MG63 (cell line): ENCODE results near the gene ARHGAP6. TPM values are rescaled to one million over a fixed set of nuclear protein-coding genes. Genes with fewer than 3 reads are reported as not detected.
A peak's percentile ranks its signal among the peaks of the same experiment; 100 is the strongest.
"Not testable (repeated sequence)": the region's sequence is repeated elsewhere in the genome, so short reads cannot be mapped to it uniquely, and the experiment has no call there.

ENCODE experiments used
- DNase-seq: peaks from one replicate; pipeline ENCODE4 v3.0.0-alpha.2; 2020
- H3K27me3 ChIP-seq: fragments of 250-450 bp; sonication (Bioruptor Pico); 2 replicates; pipeline ENCODE4 v1.5.1; 2020; ENCODE audit warnings: mild to moderate bottlenecking, moderate library complexity
- H3K36me3 ChIP-seq: fragments of 250-450 bp; sonication (Bioruptor Pico); 2 replicates; pipeline ENCODE4 v1.5.1; 2020; ENCODE audit warnings: mild to moderate bottlenecking, moderate library complexity
- H3K4me3 ChIP-seq: fragments of 250-450 bp; sonication (Bioruptor Pico); 2 replicates; pipeline ENCODE4 v1.5.1; 2020; ENCODE audit warnings: mild to moderate bottlenecking, moderate library complexity
- H3K9me3 ChIP-seq: fragments of 250-450 bp; sonication (Bioruptor Pico); 2 replicates; pipeline ENCODE4 v1.5.1; 2020; ENCODE audit warnings: mild to moderate bottlenecking, moderate library complexity
- total RNA-seq: library from RNA; depleted of rRNA; stranded (reverse); fragments of >200 nt; shearing (Covaris generic); gene quantifications from 2 replicates; pipeline ENCODE4 v1.2.3, GENCODE V29; 2014; ENCODE audit warnings: low replicate concordance

Gene ARHGAP6
- total RNA-seq, 1 experiment from 2014 or later, result 0.10 TPM

DNA sequence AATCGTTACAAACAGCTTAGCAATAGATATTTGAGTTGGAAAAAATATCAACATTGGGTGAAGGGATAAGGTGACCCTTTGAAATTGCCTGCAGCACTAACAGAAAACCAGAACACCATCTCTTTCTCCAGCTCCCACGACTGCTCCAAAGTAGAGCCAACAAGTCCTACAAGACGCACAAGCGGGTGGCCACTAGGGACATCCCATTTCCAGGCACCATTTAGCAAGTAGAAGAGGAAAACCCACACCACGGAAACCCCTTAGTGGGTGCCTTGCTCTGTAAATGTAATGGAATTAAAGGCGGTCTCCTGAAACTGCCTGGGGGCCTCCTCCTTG, 1.9 kb downstream of the ARHGAP6 start:
- no peaks in the 10 kb centered on the region for H3K36me3 ChIP-seq
- H3K9me3 ChIP-seq, result no peaks in the 10 kb centered on the region
- no peak overlapping the region for H3K4me3 ChIP-seq
- H3K27me3 ChIP-seq, result peaks cover 23% of the 10 kb centered on the region
- no peak for DNase-seq

DNA sequence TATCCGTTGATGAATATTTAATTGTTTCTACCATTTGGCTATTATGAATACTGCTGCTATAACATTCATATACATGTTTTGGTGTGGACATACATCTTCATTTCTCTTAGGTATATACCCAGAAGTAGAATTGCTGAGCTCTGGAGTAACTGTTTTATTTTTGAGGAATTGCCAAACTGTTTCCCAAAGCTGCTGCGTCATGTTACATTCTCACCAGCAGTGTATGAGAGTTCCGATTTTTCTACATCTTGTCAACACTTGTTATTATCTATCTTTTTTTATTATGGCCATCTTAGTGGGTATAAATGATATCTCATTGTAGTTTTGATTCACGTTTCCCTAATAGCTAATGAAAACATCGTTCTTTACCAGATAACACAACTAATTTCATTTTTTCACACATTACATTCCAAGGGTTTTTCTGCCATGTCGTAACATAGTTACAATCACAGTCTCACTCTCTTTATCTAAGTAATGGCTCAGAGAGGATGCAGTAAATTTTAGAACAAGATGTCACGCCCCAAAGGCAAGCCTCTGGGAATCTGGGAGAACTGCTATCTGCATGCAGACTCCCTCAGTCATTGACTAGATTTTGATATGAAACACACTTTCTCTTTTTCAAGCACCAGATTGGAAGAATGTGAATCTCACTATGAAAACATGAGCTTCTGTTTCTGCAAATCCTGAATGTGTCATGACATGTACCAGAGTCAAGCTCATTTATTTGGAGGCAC, 10.3 kb downstream of the ARHGAP6 start:
- H3K4me3 ChIP-seq, result no peak overlapping the region
- no peaks in the 10 kb centered on the region for H3K36me3 ChIP-seq
- no peaks in the 10 kb centered on the region for H3K9me3 ChIP-seq
- H3K27me3 ChIP-seq, result no peaks in the 10 kb centered on the region; the same call in 1 of the 2 replicates
- DNase-seq, result no peak

DNA sequence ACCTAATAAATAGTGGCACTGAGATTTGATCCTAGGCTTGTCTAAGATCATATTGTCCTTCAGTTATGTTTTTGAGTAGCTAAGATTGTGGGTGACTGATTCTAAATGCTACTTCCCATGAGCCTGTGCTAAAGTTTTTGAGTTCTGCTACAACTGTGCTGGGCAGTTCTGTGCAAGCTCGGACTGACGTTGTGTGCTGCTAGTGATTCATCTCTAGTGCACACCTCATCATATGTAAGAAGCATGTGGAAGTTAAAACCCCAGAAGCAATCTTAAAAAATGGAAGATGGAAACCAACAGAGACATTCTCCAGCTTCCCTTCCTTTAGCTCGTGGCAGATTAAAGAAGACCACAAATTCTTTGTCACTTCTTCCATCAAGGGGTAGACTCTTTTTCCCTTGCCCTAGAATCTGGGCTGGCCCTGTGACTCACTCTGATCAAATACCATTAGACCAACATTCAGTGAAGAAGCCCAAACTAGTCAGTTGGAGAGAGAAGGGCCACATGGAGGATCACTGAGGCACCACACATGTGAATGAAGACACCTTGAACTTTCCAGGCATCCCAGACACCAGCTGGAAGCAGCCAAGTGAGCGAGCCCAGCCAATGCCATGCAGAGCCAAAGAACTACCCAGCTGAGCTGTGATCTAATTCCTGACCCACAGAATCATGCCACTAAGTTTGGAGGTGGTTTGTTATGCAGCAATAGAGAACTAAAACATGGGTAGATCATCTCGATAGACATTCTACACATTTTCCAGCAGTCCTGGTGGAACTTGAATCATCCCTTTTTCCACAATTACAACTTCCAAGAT, 16.8 kb downstream of the ARHGAP6 start:
- H3K27me3 ChIP-seq, result no peaks in the 10 kb centered on the region; the same call in 1 of the 2 replicates
- DNase-seq, result no peak
- H3K4me3 ChIP-seq, result no peak overlapping the region
- H3K9me3 ChIP-seq, result no peaks in the 10 kb centered on the region
- H3K36me3 ChIP-seq, result no peaks in the 10 kb centered on the region

DNA sequence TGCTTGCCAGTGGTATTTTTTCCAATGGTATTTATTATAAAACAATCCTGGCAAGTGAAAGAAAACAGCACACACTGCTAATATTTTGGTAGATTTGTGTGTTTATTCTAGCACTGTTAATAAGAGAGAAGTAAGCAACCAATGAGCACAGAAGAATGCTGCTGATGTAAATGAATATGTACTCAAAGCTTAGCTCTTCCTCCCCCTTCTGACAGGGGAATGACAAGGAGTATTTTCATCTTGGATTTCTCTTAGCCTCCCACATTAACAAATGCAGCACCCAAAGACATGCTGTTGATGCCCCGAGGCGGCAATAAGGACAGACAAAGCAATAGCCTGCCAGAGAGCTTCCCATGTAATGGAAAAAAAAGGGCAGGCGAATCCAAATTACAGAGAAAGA, 18.6 kb downstream of the ARHGAP6 start:
- no peak for DNase-seq
- Histone ChIP-seq H3K27me3 (no peaks in the 10 kb centered on the region; the same call in 1 of the 2 replicates), H3K4me3 (no peak overlapping the region), H3K36me3 (no peaks in the 10 kb centered on the region), H3K9me3 (no peaks in the 10 kb centered on the region)

DNA sequence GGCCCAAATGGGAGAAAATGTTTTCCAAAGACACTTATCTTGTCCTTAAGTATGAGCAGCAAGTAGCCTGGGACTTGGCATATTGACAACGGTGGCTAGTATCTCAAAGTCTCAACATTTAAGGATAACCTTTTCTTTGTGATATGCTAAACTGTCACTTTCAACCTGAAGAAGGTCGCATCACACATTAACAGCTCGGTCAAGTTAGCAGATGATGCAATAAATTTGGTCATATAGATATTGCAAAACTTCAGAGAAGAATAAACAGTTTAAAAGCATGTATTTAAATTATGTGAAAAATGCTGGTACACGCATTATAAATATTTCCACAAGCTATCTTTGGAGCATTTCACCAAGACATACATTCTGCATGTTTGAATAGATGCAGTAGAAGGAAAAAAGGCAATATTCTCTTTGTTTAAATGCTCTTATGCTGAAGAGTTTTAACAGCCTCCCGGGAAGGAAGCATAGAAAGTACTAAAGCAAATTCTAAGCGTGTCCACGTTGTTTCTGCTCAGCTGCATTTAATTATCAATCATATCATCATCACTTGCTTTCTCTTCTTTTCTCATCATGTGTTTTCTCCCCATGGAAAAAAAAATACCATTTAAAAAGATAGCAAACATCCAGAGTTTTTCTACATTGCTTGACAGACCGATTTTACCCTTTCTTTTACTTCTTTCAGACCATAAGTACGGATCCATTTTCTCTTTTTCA, 24.2 kb downstream of the ARHGAP6 start:
- no peak overlapping the region for H3K4me3 ChIP-seq
- DNase-seq, result no peak

GRCh38 chrX:11640089-11640488, 25.6 kb downstream of the ARHGAP6 start:
- Histone ChIP-seq H3K27me3 (no peaks in the 10 kb centered on the region), H3K4me3 (no peak overlapping the region), H3K36me3 (no peaks in the 10 kb centered on the region), H3K9me3 (no peaks in the 10 kb centered on the region)
- DNase-seq, result no peak

More for the DNA sequence above, 24.2 kb downstream of the ARHGAP6 start:
- Histone ChIP-seq H3K9me3 (no peaks in the 10 kb centered on the region), H3K27me3 (no peaks in the 10 kb centered on the region; the same call in 1 of the 2 replicates), H3K36me3 (no peaks in the 10 kb centered on the region)

GRCh38 chrX:11632732-11633131, 33.0 kb downstream of the ARHGAP6 start:
- H3K9me3 ChIP-seq, result no peaks in the 10 kb centered on the region
- no peak overlapping the region for H3K4me3 ChIP-seq
- H3K27me3 ChIP-seq, result no peaks in the 10 kb centered on the region
- H3K36me3 ChIP-seq, result no peaks in the 10 kb centered on the region
- DNase-seq, result no peak

DNA sequence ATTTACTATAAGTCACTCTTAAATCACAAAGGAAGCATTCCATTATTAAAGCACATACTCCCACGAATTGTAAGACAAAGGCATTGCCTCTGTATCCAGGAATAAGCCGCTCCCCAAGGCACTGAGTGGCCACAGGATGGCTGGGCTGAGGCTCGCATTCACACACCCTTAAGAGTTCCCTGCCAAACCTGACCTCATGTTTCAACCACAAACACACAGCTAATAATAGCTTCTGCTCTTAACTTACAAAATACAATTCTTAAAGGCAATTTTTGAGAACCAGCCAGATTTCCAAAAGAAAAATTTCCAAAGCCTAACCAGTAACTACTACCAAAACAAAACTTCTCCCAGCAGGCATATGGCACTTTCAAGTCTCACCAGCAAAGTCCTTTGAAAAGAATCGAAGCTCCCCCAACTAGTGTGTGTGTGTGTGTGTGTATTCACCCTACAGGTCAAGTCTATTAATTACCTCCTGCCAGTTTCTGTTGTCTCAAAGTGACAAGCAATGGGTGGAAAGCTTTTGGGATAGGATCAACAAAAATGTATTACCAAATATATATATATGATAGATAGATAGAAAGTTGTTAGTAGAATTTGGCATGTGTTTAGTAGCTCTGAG, 36.0 kb downstream of the ARHGAP6 start:
- Histone ChIP-seq H3K9me3 (peaks cover 8% of the 10 kb centered on the region; the same call in 1 of the 2 replicates), H3K27me3 (no peaks in the 10 kb centered on the region), H3K4me3 (no peak overlapping the region), H3K36me3 (no peaks in the 10 kb centered on the region)
- peak; percentile 78 for DNase-seq

DNA sequence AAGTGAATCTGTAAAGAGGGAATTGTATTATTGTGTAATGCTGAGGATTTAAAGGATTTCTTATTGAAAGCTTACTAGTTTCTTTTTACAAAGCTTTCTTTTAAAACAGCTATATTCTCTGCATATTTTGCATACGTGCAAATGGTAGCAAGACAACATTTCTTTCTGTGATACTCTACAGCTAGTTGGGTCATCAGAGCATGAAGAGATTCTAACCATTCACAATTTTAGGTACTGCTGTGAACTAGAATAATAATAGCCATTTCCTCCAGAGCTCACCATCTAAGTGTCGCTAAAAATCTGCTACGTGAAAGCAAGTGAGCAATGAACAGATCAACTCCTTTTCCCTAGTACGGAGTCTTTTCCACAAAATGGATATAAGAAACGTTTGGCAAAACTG, 37.3 kb downstream of the ARHGAP6 start:
- Histone ChIP-seq H3K4me3 (no peak overlapping the region), H3K36me3 (no peaks in the 10 kb centered on the region), H3K9me3 (peaks cover 8% of the 10 kb centered on the region; the same call in 1 of the 2 replicates), H3K27me3 (no peaks in the 10 kb centered on the region)
- DNase-seq, result no peak

DNA sequence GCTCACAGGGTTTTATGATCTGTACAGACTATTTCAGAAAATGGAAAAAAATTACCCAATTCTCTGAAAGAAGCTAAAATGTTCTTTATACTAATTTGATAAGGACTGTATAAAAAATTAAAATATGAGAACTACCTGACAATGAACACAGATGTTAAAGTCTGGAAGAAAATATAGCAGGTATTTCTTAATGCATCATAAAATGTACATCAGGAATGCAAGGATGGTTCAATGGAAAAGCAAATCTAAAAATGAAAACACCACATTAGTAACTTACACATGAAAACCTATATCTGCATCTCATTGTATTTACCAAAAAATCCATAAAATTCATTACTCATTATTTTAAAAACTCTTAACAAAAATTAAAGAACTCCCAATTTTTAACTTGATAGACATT, 39.4 kb downstream of the ARHGAP6 start:
- Histone ChIP-seq H3K4me3 (no peak overlapping the region), H3K36me3 (no peaks in the 10 kb centered on the region), H3K27me3 (no peaks in the 10 kb centered on the region), H3K9me3 (peaks cover 8% of the 10 kb centered on the region; the same call in 1 of the 2 replicates)
- DNase-seq, result no peak

DNA sequence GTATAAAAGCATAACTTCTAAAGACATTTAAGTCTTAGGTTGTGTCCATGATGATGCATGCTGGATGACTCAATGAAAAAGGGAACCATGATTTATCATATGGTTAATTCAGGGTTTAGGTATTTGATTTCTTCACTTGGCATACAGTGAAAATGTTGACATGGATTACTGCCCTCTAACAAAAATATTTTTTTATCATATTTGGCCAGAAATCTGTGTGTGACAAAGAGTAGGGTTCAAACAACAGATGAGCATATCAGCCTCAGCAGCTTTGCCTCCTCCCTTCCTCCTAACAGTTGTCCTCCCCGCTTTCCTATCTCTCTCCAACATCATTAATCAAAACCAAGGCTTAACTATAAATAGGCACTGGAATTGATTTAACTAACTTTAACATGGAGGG, 46.3 kb downstream of the ARHGAP6 start:
- Histone ChIP-seq H3K27me3 (no peaks in the 10 kb centered on the region), H3K4me3 (no peak overlapping the region), H3K9me3 (no peaks in the 10 kb centered on the region), H3K36me3 (no peaks in the 10 kb centered on the region)
- DNase-seq, result peak; percentile 3

DNA sequence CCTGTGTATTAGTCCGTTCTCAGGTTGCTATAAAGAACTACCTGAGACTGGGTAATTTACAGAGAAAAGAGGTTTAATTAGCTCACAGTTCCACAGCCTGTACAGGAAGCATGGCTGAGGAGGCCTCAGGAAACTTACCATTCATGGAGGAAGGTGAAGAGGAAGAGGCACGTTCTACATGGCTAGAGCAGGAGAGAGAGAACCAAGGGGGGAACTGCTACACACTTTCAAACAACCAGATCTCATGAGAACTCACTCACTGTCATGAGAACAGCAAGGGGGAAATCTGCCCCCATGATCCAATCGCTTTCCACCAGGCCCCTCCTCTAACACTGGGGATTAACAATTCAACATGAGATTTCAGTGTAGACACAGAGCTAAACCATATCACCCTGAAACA, 51.5 kb downstream of the ARHGAP6 start:
- H3K27me3 ChIP-seq, result not testable (repeated sequence)

DNA sequence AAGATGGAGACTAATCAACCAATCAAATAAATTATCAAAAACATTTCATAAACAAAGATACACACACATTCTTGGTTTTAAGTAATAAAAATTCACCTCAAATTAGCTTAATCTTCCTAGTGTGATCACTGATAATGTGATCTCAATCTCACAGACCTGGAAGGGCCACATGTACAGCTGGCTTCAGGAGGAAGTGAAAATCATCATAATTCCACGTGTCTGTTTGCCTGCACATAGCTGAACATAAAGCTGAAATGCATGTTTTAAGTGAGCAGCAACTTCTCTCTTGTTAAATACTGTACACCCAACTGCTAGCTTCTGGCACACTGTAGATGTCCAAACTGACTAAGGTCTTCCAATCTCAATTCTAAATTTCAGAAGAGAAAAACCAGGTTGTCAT, 53.8 kb downstream of the ARHGAP6 start:
- Histone ChIP-seq H3K4me3 (no peak overlapping the region), H3K27me3 (no peaks in the 10 kb centered on the region), H3K36me3 (no peaks in the 10 kb centered on the region), H3K9me3 (no peaks in the 10 kb centered on the region)
- no peak for DNase-seq

More for the DNA sequence above, 51.5 kb downstream of the ARHGAP6 start:
- not testable (repeated sequence) for H3K4me3 ChIP-seq, DNase-seq, H3K9me3 ChIP-seq, H3K36me3 ChIP-seq

GRCh38 chrX:11611161-11611560, 54.6 kb downstream of the ARHGAP6 start:
- no peak for DNase-seq

GRCh38 chrX:11609109-11609508, 56.6 kb downstream of the ARHGAP6 start:
- Histone ChIP-seq H3K36me3 (no peaks in the 10 kb centered on the region), H3K27me3 (no peaks in the 10 kb centered on the region), H3K9me3 (no peaks in the 10 kb centered on the region), H3K4me3 (no peak overlapping the region)
- no peak for DNase-seq

More at GRCh38 chrX:11611161-11611560, 54.6 kb downstream of the ARHGAP6 start:
- Histone ChIP-seq H3K27me3 (no peaks in the 10 kb centered on the region), H3K4me3 (no peak overlapping the region), H3K36me3 (no peaks in the 10 kb centered on the region), H3K9me3 (no peaks in the 10 kb centered on the region)

- H3K9me3 ChIP-seq, result no peaks in the 10 kb centered on the region
- H3K4me3 ChIP-seq, result no peak overlapping the region
- H3K36me3 ChIP-seq, result no peaks in the 10 kb centered on the region
- no peaks in the 10 kb centered on the region for H3K27me3 ChIP-seq
- DNase-seq, result no peak
Observed at GRCh38 chrX:11606408-11606807, 59.3 kb downstream of the ARHGAP6 start.

DNA sequence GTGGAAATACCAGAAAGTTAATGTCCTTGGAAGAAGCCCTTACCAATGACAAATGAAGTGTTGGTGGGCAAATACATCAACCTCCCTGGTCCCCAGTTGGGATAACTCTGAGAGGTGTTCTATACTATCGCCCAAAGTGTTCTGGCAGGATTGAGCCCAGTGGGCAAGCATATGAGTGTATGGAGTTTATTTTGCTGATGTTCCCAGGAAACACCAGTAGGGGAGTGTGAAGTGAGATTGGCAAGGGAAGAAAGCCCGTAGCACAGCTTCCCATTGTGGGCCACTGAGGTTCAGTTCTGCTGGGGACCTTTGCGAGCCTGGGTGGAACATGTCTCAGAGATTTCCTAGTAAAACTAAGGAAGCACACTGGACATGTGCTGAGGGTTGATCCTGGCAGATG, 65.1 kb downstream of the ARHGAP6 start:
- no peaks in the 10 kb centered on the region for H3K9me3 ChIP-seq
- H3K27me3 ChIP-seq, result no peaks in the 10 kb centered on the region
- no peak overlapping the region for H3K4me3 ChIP-seq
- H3K36me3 ChIP-seq, result no peaks in the 10 kb centered on the region
- no peak for DNase-seq
